Activated gamma-delta T cell treated with Interleukin-2 at 50 U/mL for 16 hours (primary cell): ENCODE data around the gene TNNI2.

Source experiments
- DNase-seq: peaks from one replicate; pipeline ENCODE4 v3.0.0-alpha.2; 2020

Gene TNNI2

GRCh38 chr11:1822648-1823375 is 16.0 kb upstream of the TNNI2 start:
- no peak for DNase-seq

GRCh38 chr11:1823376-1824220 is 15.2 kb upstream of the TNNI2 start:
- DNase-seq, result no peak

- DNase-seq, result no peak
Observed at GRCh38 chr11:1824221-1825038, 14.4 kb upstream of the TNNI2 start.

- DNase-seq, result no peak
Observed at GRCh38 chr11:1825039-1825740, 13.6 kb upstream of the TNNI2 start.

GRCh38 chr11:1825785-1826451 is 12.9 kb upstream of the TNNI2 start:
- no peak for DNase-seq

- DNase-seq, result no peak
Observed at GRCh38 chr11:1826552-1827094, 12.2 kb upstream of the TNNI2 start.

GRCh38 chr11:1827095-1827813 is 11.5 kb upstream of the TNNI2 start:
- no peak for DNase-seq

GRCh38 chr11:1827931-1828330 is 10.8 kb upstream of the TNNI2 start:
- no peak for DNase-seq

GRCh38 chr11:1828542-1828941 is 10.2 kb upstream of the TNNI2 start:
- DNase-seq, result no peak

- DNase-seq, result no peak
Observed at GRCh38 chr11:1829039-1829820, 9.6 kb upstream of the TNNI2 start.

- DNase-seq, result no peak
Observed at GRCh38 chr11:1830004-1830321, 8.8 kb upstream of the TNNI2 start.

- no peak for DNase-seq
Observed at GRCh38 chr11:1830322-1831223, 8.2 kb upstream of the TNNI2 start.

GRCh38 chr11:1831338-1832210 is 7.2 kb upstream of the TNNI2 start:
- no peak for DNase-seq

- DNase-seq, result peak; percentile 68
Observed at GRCh38 chr11:1832211-1832919, 6.4 kb upstream of the TNNI2 start.

- DNase-seq, result no peak
Observed at GRCh38 chr11:1832920-1833295, 5.9 kb upstream of the TNNI2 start.

- DNase-seq, result no peak
Observed at GRCh38 chr11:1834062-1834610, 4.6 kb upstream of the TNNI2 start.
